Activated naive CD4-positive, alpha-beta T cell treated with anti-CD3 and anti-CD28 coated beads, Interleukin-2, amount 10 ng/mL, durations not matched to agents 7 days and 5 days (primary cell): ENCODE results near the gene MKLN1.

ENCODE experiments used
- CTCF ChIA-PET: fragments of 350-600 bp; sonication (Branson Sonifier 250); formaldehyde crosslinking; loops from one replicate; lab custom pipeline; 2021; ENCODE audit warnings: antibody characterized with exemption; lab: Charles Lee
- DNase-seq: peaks from one replicate; pipeline ENCODE4 v3.0.0-alpha.2; 2020
- H3K27ac Mint-ChIP-seq: one replicate; pipeline ENCODE4 v1.8.0; 2021; ENCODE audit warnings: mild to moderate bottlenecking, moderate library complexity, mixed read lengths
- H3K27me3 Mint-ChIP-seq: one replicate; pipeline ENCODE4 v1.8.0; 2021; ENCODE audit warnings: mild to moderate bottlenecking, mixed read lengths
- H3K36me3 Mint-ChIP-seq: one replicate; pipeline ENCODE4 v1.8.0; 2021; ENCODE audit warnings: mixed read lengths
- H3K4me1 Mint-ChIP-seq: one replicate; pipeline ENCODE4 v1.8.0; 2021; ENCODE audit warnings: mixed read lengths
- H3K4me3 Mint-ChIP-seq: one replicate; pipeline ENCODE4 v1.8.0; 2021; ENCODE audit warnings: mild to moderate bottlenecking, moderate library complexity, mixed read lengths
- H3K9me3 Mint-ChIP-seq: one replicate; pipeline ENCODE4 v1.8.0; 2021; ENCODE audit warnings: mixed read lengths

Gene MKLN1

GRCh38 chr7:131346885-131347592, 19.4 kb downstream of the MKLN1 start:
- Mint-ChIP-seq H3K27me3 (no peaks in the 10 kb centered on the region), H3K4me3 (no peak overlapping the region), H3K4me1 (peaks cover 2% of the 10 kb centered on the region), H3K36me3 (peaks cover 15% of the 10 kb centered on the region), H3K9me3 (peaks cover 4% of the 10 kb centered on the region), H3K27ac (no peak overlapping the region)
- CTCF ChIA-PET, result no interaction called here
- no peak for DNase-seq

- Mint-ChIP-seq H3K4me3 (no peak overlapping the region), H3K36me3 (peaks cover 12% of the 10 kb centered on the region), H3K4me1 (peaks cover 8% of the 10 kb centered on the region), H3K27me3 (no peaks in the 10 kb centered on the region), H3K27ac (no peak overlapping the region), H3K9me3 (peaks cover 4% of the 10 kb centered on the region)
- DNase-seq, result no peak
- CTCF ChIA-PET, result no interaction called here
Observed at GRCh38 chr7:131352032-131352431, 24.4 kb downstream of the MKLN1 start.

GRCh38 chr7:131354390-131354789, 26.7 kb downstream of the MKLN1 start:
- CTCF ChIA-PET, result interaction anchor here (0.6 kb wide), 1 partner anchor 135 kb away, joined by 3 read pairs; no protein-coding TSS in a partner anchor
- Mint-ChIP-seq H3K4me1 (peaks cover 27% of the 10 kb centered on the region), H3K27me3 (no peaks in the 10 kb centered on the region), H3K4me3 (no peak overlapping the region), H3K27ac (no peak overlapping the region), H3K9me3 (peaks cover 4% of the 10 kb centered on the region), H3K36me3 (peaks cover 15% of the 10 kb centered on the region)
- DNase-seq, result no peak

GRCh38 chr7:131355917-131356777, 28.5 kb downstream of the MKLN1 start:
- Mint-ChIP-seq H3K36me3 (peaks cover 10% of the 10 kb centered on the region), H3K4me3 (no peak overlapping the region), H3K4me1 (peaks cover 38% of the 10 kb centered on the region), H3K27ac (no peak overlapping the region), H3K27me3 (no peaks in the 10 kb centered on the region), H3K9me3 (no peaks in the 10 kb centered on the region)
- CTCF ChIA-PET, result no interaction called here
- DNase-seq, result no peak

GRCh38 chr7:131357282-131357880, 29.7 kb downstream of the MKLN1 start:
- CTCF ChIA-PET, result no interaction called here
- no peaks in the 10 kb centered on the region for H3K27me3 Mint-ChIP-seq
- no peak overlapping the region for H3K4me3 Mint-ChIP-seq
- peaks cover 44% of the 10 kb centered on the region for H3K4me1 Mint-ChIP-seq
- no peak overlapping the region for H3K27ac Mint-ChIP-seq
- no peak for DNase-seq
- peaks cover 4% of the 10 kb centered on the region for H3K36me3 Mint-ChIP-seq
- no peaks in the 10 kb centered on the region for H3K9me3 Mint-ChIP-seq

- no peak overlapping the region for H3K27ac Mint-ChIP-seq
- H3K27me3 Mint-ChIP-seq, result no peaks in the 10 kb centered on the region
- H3K9me3 Mint-ChIP-seq, result no peaks in the 10 kb centered on the region
- peaks cover 42% of the 10 kb centered on the region for H3K4me1 Mint-ChIP-seq
- CTCF ChIA-PET, result no interaction called here
- no peak for DNase-seq
- H3K4me3 Mint-ChIP-seq, result no peak overlapping the region
- H3K36me3 Mint-ChIP-seq, result peaks cover 3% of the 10 kb centered on the region
Observed at GRCh38 chr7:131358636-131359035, 31.0 kb downstream of the MKLN1 start.

GRCh38 chr7:131359136-131359776, 31.6 kb downstream of the MKLN1 start:
- H3K27ac Mint-ChIP-seq, result no peak overlapping the region

GRCh38 chr7:131363719-131364118, 36.0 kb downstream of the MKLN1 start:
- Mint-ChIP-seq H3K27ac (no peak overlapping the region), H3K9me3 (peaks cover 2% of the 10 kb centered on the region), H3K4me1 (peaks cover 55% of the 10 kb centered on the region), H3K4me3 (no peak overlapping the region), H3K27me3 (no peaks in the 10 kb centered on the region), H3K36me3 (peaks cover 4% of the 10 kb centered on the region)
- DNase-seq, result no peak
- CTCF ChIA-PET, result interaction anchor here (0.6 kb wide), 1 partner anchor 1674 kb away, joined by 3 read pairs; no protein-coding TSS in a partner anchor

More at GRCh38 chr7:131359136-131359776, 31.6 kb downstream of the MKLN1 start:
- Mint-ChIP-seq H3K36me3 (peaks cover 3% of the 10 kb centered on the region), H3K9me3 (no peaks in the 10 kb centered on the region), H3K4me1 (peaks cover 43% of the 10 kb centered on the region), H3K4me3 (no peak overlapping the region), H3K27me3 (no peaks in the 10 kb centered on the region)
- no peak for DNase-seq
- CTCF ChIA-PET, result no interaction called here

- H3K9me3 Mint-ChIP-seq, result peaks cover 2% of the 10 kb centered on the region
- peaks cover 4% of the 10 kb centered on the region for H3K36me3 Mint-ChIP-seq
- peaks cover 53% of the 10 kb centered on the region for H3K4me1 Mint-ChIP-seq
- no peak for DNase-seq
- no peaks in the 10 kb centered on the region for H3K27me3 Mint-ChIP-seq
- no peak overlapping the region for H3K27ac Mint-ChIP-seq
- no peak overlapping the region for H3K4me3 Mint-ChIP-seq
- CTCF ChIA-PET, result no interaction called here
Observed at GRCh38 chr7:131364767-131365344, 37.2 kb downstream of the MKLN1 start.

- DNase-seq, result no peak
- Mint-ChIP-seq H3K9me3 (peaks cover 2% of the 10 kb centered on the region), H3K4me1 (peaks cover 55% of the 10 kb centered on the region), H3K27me3 (no peaks in the 10 kb centered on the region), H3K4me3 (no peak overlapping the region), H3K27ac (no peak overlapping the region), H3K36me3 (peaks cover 4% of the 10 kb centered on the region)
- CTCF ChIA-PET, result no interaction called here
Observed at GRCh38 chr7:131365838-131366237, 38.2 kb downstream of the MKLN1 start.

- Mint-ChIP-seq H3K27me3 (no peaks in the 10 kb centered on the region), H3K4me1 (peaks cover 49% of the 10 kb centered on the region), H3K9me3 (peaks cover 2% of the 10 kb centered on the region), H3K27ac (no peak overlapping the region), H3K36me3 (peaks cover 6% of the 10 kb centered on the region), H3K4me3 (no peak overlapping the region)
- CTCF ChIA-PET, result no interaction called here
- no peak for DNase-seq
Observed at GRCh38 chr7:131369354-131369753, 41.7 kb downstream of the MKLN1 start.

GRCh38 chr7:131370523-131370968, 42.9 kb downstream of the MKLN1 start:
- H3K9me3 Mint-ChIP-seq, result peaks cover 2% of the 10 kb centered on the region
- no peak overlapping the region for H3K4me3 Mint-ChIP-seq
- CTCF ChIA-PET, result no interaction called here
- no peaks in the 10 kb centered on the region for H3K27me3 Mint-ChIP-seq
- peaks cover 42% of the 10 kb centered on the region for H3K4me1 Mint-ChIP-seq
- H3K36me3 Mint-ChIP-seq, result peaks cover 7% of the 10 kb centered on the region
- peak; percentile 45 for DNase-seq
- H3K27ac Mint-ChIP-seq, result no peak overlapping the region

GRCh38 chr7:131371411-131371810, 43.7 kb downstream of the MKLN1 start:
- peaks cover 7% of the 10 kb centered on the region for H3K36me3 Mint-ChIP-seq
- CTCF ChIA-PET, result no interaction called here
- peaks cover 37% of the 10 kb centered on the region for H3K4me1 Mint-ChIP-seq
- no peak overlapping the region for H3K4me3 Mint-ChIP-seq
- H3K27ac Mint-ChIP-seq, result no peak overlapping the region
- no peak for DNase-seq
- H3K27me3 Mint-ChIP-seq, result no peaks in the 10 kb centered on the region
- peaks cover 2% of the 10 kb centered on the region for H3K9me3 Mint-ChIP-seq

- Mint-ChIP-seq H3K27ac (no peak overlapping the region), H3K9me3 (peaks cover 2% of the 10 kb centered on the region), H3K4me1 (peaks cover 31% of the 10 kb centered on the region), H3K27me3 (no peaks in the 10 kb centered on the region), H3K4me3 (no peak overlapping the region), H3K36me3 (peaks cover 7% of the 10 kb centered on the region)
- no peak for DNase-seq
- CTCF ChIA-PET, result no interaction called here
Observed at GRCh38 chr7:131372554-131372953, 44.9 kb downstream of the MKLN1 start.
